GM21619 (cell line): ENCODE results near the gene TPCN2.

Source experiments
- ATAC-seq: cut with Tn5 transposase; IDR thresholded peaks from one replicate; pipeline ENCODE4 v1.9.1; 2021; ENCODE audit not compliant: unreplicated experiment

Gene TPCN2

DNA sequence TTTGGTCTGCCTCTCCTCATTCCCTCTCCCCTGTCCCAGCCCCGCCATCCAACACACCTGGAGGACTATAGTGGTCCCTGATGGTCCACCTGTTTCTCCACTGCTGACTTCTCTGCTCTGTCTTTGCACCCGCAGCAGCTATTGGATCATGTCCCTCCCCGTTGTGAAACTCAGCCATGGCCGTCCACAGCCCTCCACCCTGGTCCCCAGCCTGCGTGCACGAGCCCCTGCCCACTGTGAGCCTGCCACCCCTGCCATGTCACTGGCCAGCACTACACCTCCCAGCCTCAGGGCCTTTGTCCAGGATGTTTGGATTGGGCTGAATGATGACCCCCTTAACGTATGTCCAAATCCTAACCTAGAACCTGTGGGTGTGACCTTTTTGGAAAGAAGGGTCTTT lies 59.3 kb downstream of the TPCN2 start:
- no peak for ATAC-seq

DNA sequence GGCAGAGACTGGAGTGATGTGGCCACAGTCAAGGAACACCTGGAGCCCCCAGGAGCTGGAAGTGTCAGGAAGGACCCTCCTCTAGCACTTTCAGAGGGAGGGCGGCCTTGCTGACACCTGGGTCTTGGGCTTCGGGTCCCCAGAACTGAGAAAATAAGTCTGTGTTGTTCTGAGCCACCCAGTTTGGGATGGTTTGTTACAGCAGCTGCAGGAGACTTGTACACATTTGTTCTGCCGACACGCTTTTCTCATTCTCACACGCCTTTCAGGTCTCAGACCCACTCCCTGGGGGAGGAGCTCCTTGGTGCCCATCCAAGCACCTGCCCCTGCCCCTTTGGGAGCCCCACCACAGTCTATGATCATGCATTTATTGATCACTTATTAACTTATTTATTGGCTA lies 59.8 kb downstream of the TPCN2 start:
- ATAC-seq = no peak

DNA sequence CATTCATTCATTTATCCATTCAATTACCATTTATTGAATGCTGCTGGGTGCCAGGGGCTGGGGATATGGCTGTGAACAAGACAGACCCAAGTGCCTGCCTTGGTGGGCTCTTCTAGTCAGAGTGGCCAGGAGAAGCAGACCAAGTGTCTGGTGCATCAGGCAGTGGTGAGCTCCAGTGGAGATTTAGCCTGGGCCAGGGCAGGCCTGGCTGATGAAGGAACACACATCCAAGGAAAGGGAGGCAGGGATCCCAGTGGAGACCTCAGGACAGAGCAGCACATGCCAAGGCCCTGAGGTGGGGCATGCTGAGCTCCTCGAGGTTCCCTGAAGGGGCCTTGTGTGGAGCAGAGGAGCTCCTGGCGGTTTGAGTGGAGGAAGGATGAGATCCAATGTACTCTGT lies 60.4 kb downstream of the TPCN2 start:
- no peak for ATAC-seq

DNA sequence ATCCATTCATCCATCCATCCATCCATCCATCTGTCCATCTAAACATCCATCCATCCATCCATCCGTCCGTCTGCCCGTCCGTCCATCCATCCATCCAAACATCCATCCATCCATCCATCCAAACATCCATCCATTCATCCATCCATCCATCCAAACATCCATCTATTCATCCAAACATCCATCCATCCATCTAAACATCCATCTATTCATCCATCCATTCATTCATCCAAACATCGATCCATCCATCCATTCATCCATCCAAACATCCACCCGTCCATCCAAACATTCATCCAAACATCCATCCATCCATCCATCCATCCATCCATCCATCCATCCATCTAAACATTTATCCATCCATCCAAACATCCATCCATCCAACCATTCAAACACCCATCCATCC lies 61.7 kb downstream of the TPCN2 start:
- no peak for ATAC-seq

DNA sequence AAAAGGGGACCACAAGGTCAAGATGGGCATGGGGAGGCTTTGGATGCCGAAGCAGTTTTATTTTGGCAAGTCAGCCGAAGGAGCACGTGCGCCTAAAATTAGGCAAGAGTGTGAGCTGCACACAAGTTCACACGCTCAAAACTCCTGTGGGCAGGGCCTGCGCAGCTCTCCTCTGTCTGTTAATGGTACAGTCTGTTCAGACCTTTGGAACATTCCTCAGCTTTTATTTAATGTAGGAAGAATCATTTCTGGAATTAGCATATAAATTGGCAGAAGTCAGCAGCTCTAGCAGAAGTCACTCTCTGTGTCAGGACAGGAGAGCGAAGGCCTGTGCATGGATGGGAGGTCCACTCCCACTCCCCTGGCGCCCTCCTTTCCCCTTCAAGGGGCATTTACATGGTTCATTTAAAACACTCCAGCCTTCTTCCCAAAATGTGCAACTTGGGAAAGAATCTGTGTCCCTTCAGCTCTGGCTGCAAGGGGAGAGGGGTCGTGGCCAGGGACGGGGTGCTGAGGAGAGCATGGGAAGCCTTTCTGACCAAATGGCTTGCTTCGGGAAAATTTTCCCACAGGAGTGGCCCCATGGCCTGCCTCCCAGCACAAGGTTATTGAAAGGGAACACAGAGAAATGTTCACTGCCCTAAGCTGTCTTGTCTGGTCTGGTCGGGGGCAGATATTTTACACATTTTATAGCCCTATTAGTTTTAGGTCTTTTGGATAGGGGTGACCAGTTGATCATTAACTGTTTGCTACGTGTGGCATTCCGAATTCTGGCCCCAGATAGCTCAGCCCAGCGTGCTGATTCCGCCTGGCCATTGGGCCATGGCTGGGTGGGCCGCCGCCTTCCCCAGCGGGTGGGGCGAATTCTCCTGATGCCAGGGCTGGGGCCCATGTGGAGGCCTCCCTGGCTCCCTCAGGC lies 63.2 kb downstream of the TPCN2 start:
- no peak for ATAC-seq

DNA sequence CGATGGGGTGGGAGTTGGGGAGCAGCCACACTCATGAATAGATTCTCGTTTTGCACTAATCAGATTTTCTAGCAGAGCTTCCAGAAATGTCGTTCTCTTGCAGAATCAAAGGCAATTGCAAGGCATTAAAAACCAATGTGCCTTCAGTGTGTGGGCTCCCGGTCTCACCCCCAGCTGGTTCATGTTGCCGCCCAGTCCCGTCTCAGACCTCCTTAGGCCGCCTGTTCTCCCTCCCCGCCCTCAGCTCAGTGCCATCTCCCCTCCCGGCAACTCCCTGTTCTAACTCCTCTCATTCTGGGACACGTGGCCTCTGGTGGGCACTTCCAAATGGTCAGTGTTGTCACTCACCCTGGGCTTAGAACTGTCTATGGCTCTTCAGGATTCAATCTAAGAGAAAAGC lies 64.5 kb downstream of the TPCN2 start:
- no peak for ATAC-seq

DNA sequence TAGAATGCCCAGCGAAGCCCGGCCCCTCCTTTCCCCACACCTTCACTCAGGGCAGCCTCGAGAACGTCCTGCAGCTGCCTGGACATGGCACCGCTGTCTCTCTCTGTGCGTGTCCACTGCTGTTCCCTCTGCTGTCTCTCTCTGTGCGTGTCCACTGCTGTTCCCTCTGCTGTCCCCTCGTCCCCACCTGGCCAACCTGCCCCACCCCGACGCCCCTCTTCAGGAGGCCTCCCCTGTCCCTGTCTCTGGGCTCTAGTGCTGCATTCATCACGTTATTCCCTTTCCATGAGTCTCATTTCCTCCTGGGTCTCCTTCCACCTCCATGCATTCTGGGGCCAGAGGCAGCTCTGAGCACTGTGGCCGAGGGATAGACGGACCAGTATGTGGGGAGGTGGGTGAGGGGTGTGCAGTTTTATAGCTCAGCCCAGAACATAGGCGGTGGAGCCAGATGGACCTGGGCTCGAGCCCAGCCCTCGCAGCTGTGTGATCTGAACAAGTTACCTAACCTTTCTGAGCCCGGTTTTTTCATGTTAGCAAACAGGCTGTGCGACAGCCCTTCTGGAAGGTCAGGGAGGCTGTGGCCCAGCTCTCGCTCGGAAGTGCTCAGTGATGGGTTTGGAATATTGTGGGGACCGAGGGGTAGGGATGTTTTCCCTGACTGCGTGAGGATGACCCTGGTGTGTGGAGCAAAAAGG lies 65.1 kb downstream of the TPCN2 start:
- no peak for ATAC-seq

DNA sequence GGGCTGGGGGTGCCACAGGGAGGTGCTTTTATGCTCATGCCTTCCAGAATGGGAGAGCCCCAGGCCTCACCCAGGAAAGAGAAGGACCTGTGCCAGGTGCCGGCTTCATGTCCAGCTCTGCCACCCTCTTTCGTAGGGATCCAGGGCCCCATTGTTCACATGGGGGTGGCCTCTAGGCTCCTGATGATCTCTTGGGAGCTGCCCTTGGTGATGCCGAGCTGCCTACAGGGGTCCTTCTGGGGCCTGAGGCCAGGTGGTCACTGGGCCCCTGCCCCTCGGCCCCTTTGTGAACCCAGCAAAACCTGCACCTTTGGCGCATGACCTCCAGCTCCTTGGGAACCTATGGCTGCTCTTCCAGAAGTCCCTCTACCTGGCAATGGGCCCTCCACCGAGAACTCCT lies 65.6 kb downstream of the TPCN2 start:
- no peak for ATAC-seq

DNA sequence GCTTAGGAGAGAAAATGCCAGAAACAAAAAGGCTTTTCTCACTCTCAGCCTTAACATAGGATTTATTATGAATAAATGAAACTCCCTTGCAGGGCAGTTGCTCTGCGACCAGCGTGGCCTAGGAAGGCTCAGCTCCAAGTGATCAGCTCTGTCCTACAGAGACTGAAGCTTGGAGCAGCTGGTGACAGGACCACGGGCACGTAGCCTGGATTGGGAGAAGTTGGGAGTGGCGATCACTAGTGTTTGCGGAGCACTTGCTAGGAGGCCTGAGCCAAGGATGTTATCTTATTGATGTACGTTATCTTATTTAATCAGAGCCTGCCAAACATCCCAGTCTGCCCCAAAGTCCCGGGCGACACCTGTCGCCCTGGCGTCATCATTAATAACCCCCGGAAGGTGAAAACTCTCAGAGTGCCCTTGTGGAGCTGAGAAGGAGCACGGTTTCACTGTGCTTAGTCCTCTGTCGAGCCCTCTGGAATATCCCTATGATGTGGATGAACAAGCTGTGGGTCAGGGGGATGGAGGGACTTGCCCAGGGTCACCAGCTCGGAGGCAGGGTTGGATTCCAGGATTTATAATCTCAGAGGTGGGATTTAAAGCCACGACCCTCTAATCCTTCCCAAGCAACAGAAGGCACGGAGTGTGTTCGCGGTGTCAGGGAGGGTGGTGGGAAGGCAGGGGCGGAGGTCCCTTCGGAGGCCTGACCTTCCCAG lies 66.2 kb downstream of the TPCN2 start:
- ATAC-seq = no peak

DNA sequence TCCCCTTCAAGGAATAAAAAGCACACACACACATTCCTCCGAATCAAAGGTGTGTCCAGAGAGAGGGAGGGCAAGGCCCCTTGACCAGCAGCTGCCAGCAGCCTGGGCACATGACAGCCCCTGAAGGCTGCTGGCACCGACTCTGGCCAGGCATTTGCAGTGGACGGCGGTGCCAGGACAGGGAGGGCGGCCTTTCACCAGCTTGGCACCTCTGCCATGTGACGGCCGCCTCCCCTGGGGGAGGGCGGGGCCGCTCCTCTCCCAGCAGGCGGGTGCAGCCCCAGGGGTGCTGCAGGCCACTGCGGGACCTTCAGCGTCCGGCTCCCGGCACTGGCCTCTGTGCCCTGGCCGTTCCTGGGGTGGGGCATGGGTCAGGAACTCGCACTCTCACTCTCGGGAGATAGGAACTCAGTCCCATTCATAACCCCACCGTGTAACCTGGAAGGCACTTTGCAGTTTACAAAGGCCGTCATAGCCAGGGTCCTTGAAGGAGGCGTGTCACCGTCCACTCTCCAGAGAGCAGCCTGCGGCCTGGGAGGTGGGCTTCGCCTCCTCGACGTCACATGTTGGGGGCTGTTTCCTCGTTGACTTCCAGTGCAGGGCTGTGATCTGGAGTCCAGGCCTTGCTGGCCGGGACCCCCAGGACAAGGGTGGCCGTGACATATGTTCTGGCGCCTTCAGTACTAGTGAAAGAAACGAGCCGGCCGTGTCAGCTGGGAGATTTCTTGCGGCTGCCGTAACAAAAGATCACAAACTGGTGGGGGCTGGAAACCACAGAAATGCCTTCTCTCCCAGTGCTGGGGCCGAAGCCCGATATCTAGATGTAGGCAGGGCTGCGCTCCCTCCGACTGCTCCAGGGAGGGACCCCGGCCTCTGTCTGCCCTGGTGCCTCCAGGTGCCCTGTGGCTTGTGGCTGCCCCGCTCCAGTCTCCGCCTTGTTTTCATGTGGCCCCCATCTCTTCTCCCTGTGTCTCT lies 67.1 kb downstream of the TPCN2 start:
- no peak for ATAC-seq

DNA sequence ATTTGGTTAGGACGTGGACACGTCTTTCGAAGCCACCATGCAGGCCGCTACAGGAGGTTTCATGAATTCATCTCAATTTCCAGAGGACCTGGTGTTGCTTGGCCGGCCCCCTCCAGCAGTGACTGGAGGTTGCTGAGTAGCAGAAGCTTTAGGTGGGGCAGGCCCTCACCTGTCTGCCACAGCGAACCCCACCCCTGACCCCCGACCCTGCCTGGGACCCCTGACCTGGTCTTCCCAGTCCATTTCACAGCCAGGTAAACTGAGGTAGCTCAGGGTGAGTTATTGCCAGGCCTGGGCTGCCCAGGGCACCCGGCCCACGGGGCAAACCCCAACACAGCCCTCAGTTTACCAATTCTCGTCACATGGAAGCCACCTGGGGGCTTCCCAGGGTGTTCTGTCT lies 67.9 kb downstream of the TPCN2 start:
- ATAC-seq = no peak

DNA sequence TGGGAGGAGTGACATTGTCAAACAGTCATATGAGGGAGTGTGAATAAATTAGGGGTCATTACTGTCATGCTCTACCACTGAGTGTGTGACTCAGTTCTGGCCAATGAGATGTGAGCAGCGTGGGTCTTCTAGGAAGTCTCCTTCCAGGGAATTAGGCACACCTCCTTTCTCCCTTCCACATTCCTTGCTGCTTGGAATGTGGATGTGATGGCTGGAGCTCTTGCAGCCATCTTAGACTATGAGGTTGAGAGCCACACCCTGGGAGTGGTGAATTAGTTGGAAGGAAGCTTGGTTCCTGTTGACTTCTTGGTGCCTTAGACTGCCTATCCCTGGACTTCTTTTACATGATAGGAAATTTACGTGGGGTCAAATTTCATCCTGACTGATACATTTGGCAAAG lies 70.5 kb downstream of the TPCN2 start:
- ATAC-seq = no peak

DNA sequence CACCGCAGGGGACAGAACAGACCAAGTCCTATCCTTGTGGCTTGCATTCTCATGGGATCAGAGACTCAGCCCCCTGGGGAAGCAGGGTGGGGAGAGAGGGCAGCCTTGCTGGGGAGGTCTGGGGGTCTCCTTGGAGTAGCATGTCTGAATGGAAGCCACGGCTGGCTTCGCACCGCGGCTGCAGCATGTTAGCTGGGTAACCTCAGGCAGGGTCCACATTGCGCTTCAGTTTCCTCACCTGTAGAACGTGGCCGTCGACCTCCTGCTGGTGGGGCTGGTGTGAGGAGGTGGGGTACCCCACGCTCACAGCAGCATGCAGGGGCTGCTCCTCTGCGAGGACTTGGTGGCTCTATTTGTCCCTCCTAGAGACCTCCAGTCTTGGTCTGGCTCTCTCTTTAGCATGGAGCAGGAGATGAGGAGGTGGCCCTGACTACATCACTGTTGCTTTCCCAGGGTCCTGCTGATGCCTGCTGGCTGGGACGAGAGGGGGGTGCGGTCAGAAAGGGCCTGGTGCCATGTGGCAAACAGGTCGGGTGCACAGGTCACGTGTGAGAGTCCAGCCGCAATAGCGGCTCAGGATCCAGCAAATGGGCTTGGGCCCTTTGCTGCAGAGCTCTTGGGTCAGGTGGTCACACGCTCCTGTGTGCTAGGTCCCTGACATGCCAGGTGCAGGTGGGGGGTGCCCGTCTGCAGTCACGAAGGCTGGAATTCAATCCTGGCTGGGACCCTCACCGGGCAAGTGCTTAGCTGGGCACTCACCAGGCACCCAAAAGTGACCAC lies 71.6 kb downstream of the TPCN2 start:
- ATAC-seq = no peak

DNA sequence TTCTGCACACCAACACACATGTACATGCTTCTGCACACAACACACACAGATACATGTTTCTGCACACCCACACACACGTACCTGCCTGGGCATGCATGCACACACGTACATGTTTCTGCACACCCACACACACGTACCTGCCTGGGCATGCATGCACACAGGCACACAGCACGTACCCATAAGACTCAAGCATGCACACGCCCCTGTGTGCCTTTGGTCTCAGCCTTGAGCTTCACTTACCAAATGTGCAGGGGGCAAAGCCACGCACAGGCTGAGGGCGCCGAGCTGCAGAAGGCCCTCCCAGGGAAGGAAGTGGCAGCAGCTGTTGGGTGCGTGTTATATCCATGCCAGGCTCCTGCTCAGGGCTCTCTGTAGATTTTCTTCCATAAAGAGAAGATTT lies 72.3 kb downstream of the TPCN2 start:
- ATAC-seq = no peak

DNA sequence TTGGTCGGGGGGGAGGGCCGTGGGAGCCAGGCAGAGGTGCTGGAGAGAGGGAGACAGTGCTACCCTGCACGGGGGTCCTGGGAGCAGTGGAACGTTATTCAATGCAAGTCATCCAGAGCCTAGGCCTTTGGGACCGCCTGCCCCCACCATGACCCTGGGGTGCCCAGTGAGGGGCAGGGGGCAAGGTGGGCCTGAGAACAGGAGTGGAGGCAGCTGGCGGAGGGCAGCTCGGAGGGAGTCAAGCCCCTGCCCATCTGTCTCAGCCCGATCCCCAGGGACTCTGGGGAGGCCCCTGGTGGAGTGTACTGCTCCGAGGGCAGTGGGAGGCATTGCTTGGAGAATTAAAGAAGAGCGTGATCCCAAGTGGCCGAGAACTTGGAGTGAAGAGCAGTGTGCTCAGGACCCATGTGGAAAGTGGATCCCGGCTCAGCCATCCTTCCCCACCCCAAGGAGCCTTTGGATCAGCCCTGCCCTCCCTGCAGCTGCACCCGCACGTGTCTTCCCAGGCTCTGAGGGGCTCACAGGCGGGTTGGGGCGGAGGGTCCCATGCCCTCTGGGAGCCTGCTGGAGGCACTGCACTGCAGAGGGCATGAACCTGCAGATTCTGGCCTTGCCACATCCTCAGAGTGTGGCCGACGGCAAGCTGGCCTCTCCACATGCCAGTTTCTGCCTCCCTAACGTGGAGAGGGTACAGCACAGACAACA lies 73.0 kb downstream of the TPCN2 start:
- no peak for ATAC-seq

DNA sequence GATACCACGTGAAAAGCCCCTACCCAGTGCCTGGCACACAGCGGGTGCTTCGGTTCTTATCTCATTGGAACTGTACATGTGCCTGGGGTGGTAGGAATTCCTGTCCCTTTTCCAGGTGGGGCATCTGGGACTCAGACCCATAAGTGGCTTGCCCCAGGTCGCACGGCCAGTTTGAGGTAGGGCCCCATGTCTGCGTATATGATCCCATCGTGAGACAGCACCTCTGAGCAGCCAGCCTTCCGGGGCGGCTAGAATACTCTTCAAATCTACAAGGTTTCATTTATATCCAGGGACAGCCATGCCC lies 73.5 kb downstream of the TPCN2 start:
- no peak for ATAC-seq

DNA sequence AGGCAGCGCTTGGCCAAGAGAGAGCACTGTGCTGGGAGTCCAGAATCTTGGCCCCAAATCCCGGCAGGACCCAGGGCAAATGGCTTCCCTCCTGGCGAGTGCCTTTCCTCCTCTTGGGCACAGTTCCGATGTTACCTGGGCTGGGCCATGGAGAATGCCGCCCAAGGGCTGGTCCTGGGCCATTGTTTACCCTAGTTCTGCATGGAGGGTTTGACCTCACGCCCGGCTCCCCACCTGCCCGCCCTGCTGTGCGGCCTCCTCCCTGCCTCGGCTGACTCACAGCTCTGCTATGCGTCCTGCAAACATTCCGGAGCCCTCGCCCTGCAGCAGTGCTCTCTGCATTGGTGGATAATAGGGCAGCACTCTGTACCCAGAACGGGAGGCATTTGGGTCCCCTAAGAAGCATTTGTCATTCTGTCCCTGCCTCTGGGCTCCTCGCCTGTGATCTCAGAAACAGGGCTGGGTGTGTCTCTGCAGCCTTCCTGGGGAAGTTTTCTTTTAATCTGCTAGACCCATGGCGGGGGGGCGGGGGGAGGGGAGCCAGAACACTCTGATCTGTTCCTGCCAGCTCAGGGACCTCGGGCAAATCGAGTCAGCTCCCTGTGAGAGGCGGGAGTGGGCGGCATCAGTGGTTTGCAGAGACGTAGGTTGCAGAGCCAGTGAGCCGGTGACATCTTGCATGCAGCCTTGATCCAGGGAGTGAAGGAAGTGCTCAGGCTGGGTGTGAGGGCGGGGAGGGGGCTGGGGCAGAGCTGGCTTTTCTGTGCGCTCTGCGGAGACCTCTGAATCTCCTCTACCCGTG lies 74.1 kb downstream of the TPCN2 start:
- ATAC-seq = no peak
